ENCODE data around the gene DCAF15.

DNA sequence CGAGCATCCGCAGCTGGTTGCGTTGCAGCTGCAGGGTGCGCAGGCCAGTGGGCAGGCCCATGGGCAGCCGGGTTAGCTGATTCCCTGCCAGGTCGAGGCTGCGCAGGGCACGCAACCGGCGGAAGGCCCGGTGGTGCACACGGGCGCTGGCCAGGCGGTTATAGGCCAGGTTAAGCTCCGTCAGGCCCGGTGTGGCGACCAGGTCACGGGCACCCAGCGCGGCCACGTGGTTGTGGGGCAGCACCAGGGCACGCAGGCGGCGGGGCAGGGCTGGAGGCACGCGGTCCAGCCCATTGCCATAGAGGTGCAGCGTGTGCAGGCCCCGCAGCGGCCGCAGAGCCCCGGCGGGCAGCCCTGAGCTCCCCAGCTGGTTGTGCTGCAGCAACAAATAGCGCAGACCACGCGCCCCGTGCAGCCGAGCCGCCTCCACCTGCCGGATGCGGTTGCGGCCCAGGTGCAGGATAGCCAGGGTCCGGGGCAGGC, 19.4 kb upstream of the DCAF15 start:
- TF ChIP-seq EZH2 (IDR thresholded peaks at IDR 0.05) (no peak), EZH2phosphoT487 (IDR thresholded peaks at IDR 0.05) (no peak)
- TF ChIP-seq, protein P1, sequence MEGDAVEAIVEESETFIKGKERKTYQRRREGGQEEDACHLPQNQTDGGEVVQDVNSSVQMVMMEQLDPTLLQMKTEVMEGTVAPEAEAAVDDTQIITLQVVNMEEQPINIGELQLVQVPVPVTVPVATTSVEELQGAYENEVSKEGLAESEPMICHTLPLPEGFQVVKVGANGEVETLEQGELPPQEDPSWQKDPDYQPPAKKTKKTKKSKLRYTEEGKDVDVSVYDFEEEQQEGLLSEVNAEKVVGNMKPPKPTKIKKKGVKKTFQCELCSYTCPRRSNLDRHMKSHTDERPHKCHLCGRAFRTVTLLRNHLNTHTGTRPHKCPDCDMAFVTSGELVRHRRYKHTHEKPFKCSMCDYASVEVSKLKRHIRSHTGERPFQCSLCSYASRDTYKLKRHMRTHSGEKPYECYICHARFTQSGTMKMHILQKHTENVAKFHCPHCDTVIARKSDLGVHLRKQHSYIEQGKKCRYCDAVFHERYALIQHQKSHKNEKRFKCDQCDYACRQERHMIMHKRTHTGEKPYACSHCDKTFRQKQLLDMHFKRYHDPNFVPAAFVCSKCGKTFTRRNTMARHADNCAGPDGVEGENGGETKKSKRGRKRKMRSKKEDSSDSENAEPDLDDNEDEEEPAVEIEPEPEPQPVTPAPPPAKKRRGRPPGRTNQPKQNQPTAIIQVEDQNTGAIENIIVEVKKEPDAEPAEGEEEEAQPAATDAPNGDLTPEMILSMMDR (IDR thresholded peaks at IDR 0.05) = no peak
